Prostate gland (tissue), 2 donors: Measurements from ENCODE around the gene MYL12A. TPM values are rescaled to one million over a fixed set of nuclear protein-coding genes. Genes with fewer than 3 reads are reported as not detected.
A peak's percentile ranks its signal among the peaks of the same experiment; 100 is the strongest.

Experiments used
- DNase-seq: peaks from one replicate; pipeline ENCODE4 v3.0.0-alpha.2; 2019; ENCODE audit warnings: low spot score
- H3K27ac ChIP-seq, 2 donors: fragments of 200-600 bp; sonication (generic); 2 replicates each; pipeline ENCODE4 v1.5.1; 2017 to 2019
- H3K27me3 ChIP-seq: fragments of 200-600 bp; sonication (generic); replicated peaks from 2 replicates; pipeline ENCODE4 v1.5.1; 2019; ENCODE audit not compliant: insufficient read depth
- H3K36me3 ChIP-seq, 2 donors: fragments of 200-600 bp; sonication (generic); 1 replicate in 1 of 2; 2 replicates in 1 of 2; pipeline versions ENCODE4 v1.5.1 to v1.8.1; 2017 to 2019
- H3K4me1 ChIP-seq: fragments of 200-600 bp; sonication (generic); replicated peaks from 2 replicates; pipeline ENCODE4 v1.5.1; 2019
- H3K4me3 ChIP-seq, 2 donors: fragments of 200-600 bp; sonication (generic); 2 replicates each; pipeline ENCODE4 v1.5.1; 2017 to 2019
- H3K9me3 ChIP-seq: fragments of 200-600 bp; sonication (generic); 2 replicates; pipeline ENCODE4 v1.5.1; 2017
- CTCF ChIP-seq, 4 experiments: fragments of 200-600 bp in 2 of 4; fragments of 450-650 bp in 2 of 4; sonication (generic) in 2 of 4; IDR thresholded peaks; 1 replicate in 3 of 4; 2 replicates in 1 of 4; pipeline ENCODE4 v1.5.1; 2016 to 2019; ENCODE audit warnings: antibody characterized with exemption in 4 of 4, mild to moderate bottlenecking in 2 of 4, moderate library complexity in 2 of 4
- POLR2A ChIP-seq: fragments of 450-650 bp; IDR thresholded peaks from one replicate; pipeline ENCODE4 v1.6.1; 2016; ENCODE audit warnings: antibody characterized with exemption, mild to moderate bottlenecking
- POLR2AphosphoS5 ChIP-seq: sonication (generic); formaldehyde crosslinking; IDR thresholded peaks from one replicate; pipeline ENCODE4 v1.6.1; 2017; ENCODE audit warnings: antibody characterized with exemption
- WGBS: methylation state at CpG from one replicate; pipeline ENCODE4 v1.1.5; 2018; 5-methylcytosine and 5-hydroxymethylcytosine counted together
- intact Hi-C: fragments of 100-400 bp; cut with DNase I; formaldehyde crosslinking; loops from one replicate; pipeline ENCODE4 v1.14.2; 2022
- total RNA-seq, 2 donors: library from RNA; depleted of rRNA; stranded (reverse); fragments of >200 nt; gene quantifications; one replicate each; pipeline ENCODE4 v1.1.0, GENCODE V29; 2016

The MYL12A gene
- total RNA-seq, 2 donors from 2014 or later, result 245 to 267 TPM

GRCh38 chr18:3245185-3245564, 2.4 kb upstream of the MYL12A start:
- WGBS, result 76% methylated on average over 1 of the region's 1 CpG
- no peak for TF ChIP-seq CTCF (IDR thresholded peaks at IDR 0.05)
- TF ChIP-seq POLR2AphosphoS5, result no peak
- TF ChIP-seq POLR2A, result no peak
- no peak overlapping the region for H3K4me3 ChIP-seq
- H3K27ac ChIP-seq, result no peak overlapping the region
- no peaks in the 10 kb centered on the region for H3K4me1 ChIP-seq
- intact Hi-C loops, result loop anchor here (5.0 kb wide), 3 partner anchors 93 to 313 kb away; no protein-coding TSS in a partner anchor
- DNase-seq, result no peak
- no peaks in the 10 kb centered on the region for H3K36me3 ChIP-seq
- no peaks in the 10 kb centered on the region for H3K27me3 ChIP-seq
- no peaks in the 10 kb centered on the region for H3K9me3 ChIP-seq

- TF ChIP-seq POLR2AphosphoS5 (peak; percentile 83), CTCF (IDR thresholded peaks at IDR 0.05) (peak; percentile 52 to 97 (median 90)), POLR2A (no peak)
- WGBS, result 12% methylated on average over 29 of the region's 29 CpGs
- DNase-seq, result peak; percentile 88
- Histone ChIP-seq H3K9me3 (no peaks in the 10 kb centered on the region), H3K4me3 (peak overlapping the region; percentile 91 to 96), H3K27me3 (no peaks in the 10 kb centered on the region), H3K4me1 (no peaks in the 10 kb centered on the region), H3K36me3 (no peaks in the 10 kb centered on the region), H3K27ac (peak overlapping the region; percentile 99)
- intact Hi-C loops, result loop anchor here (2.0 to 5.0 kb wide), 4 partner anchors 94 to 314 kb away; partner anchors contain the start of gene LPIN2
These were observed 1.6 kb upstream of the MYL12A start for GRCh38 chr18:3245853-3246634.

GRCh38 chr18:3246635-3247239, 864 bp upstream of the MYL12A start:
- peak overlapping the region; percentile 99 for H3K27ac ChIP-seq
- intact Hi-C loops, result loop anchor here (2.0 to 5.0 kb wide), 4 partner anchors 94 to 314 kb away; partner anchors contain the start of gene LPIN2
- no peaks in the 10 kb centered on the region for H3K36me3 ChIP-seq
- peak overlapping the region; percentile 91 to 96 for H3K4me3 ChIP-seq
- TF ChIP-seq POLR2AphosphoS5, result no peak
- no peak for TF ChIP-seq POLR2A
- no peak for TF ChIP-seq CTCF (IDR thresholded peaks at IDR 0.05)
- WGBS, result 56% methylated on average over 23 of the region's 23 CpGs
- no peaks in the 10 kb centered on the region for H3K27me3 ChIP-seq
- no peak for DNase-seq
- no peaks in the 10 kb centered on the region for H3K4me1 ChIP-seq
- H3K9me3 ChIP-seq, result no peaks in the 10 kb centered on the region

GRCh38 chr18:3248062-3248657, 559 bp downstream of the MYL12A start:
- no peak for DNase-seq
- Histone ChIP-seq H3K9me3 (no peaks in the 10 kb centered on the region), H3K27me3 (no peaks in the 10 kb centered on the region), H3K36me3 (no peaks in the 10 kb centered on the region), H3K4me1 (no peaks in the 10 kb centered on the region), H3K4me3 (peak overlapping the region; percentile 91 to 96), H3K27ac (peak overlapping the region; percentile 99)
- WGBS, result under 1% methylated on average over 19 of the region's 22 CpGs
- TF ChIP-seq CTCF (IDR thresholded peaks at IDR 0.05), result peak in 1 of 4 experiments; percentile 8
- TF ChIP-seq POLR2A, result no peak
- intact Hi-C loops, result loop anchor here (5.0 kb wide), 3 partner anchors 96 to 316 kb away; no protein-coding TSS in a partner anchor
